Aorta (tissue), 5 donors: ENCODE measurements around the gene UBA6. TPM values are rescaled to one million over a fixed set of nuclear protein-coding genes. Genes with fewer than 3 reads are reported as not detected.
"Not testable (repeated sequence)": the region's sequence is repeated elsewhere in the genome, so short reads cannot be mapped to it uniquely, and the experiment has no call there.

ENCODE experiments used
- ATAC-seq: fragments of 200-7000 bp; cut with Tn5 transposase; one replicate; pipeline ENCODE4 v1.9.1; 2022; ENCODE audit warnings: moderate library complexity; ENCODE audit not compliant: low FRiP score
- DNase-seq, 2 donors: peaks; one replicate each; pipeline ENCODE4 v3.0.0-alpha.2; 2020
- H3K27ac ChIP-seq, 2 donors: one replicate each; pipeline ENCODE4 v1.5.1; 2013; ENCODE audit warnings: low read length in 2 of 2, mild to moderate bottlenecking in 2 of 2, moderate library complexity in 2 of 2, control low read depth in 1 of 2, inconsistent platforms in 1 of 2, low read depth in 1 of 2
- H3K27me3 ChIP-seq, 2 donors: one replicate each; pipeline ENCODE4 v1.6.1; 2013; ENCODE audit warnings: control low read depth in 1 of 2, low read length in 1 of 2, mild to moderate bottlenecking in 1 of 2, moderate library complexity in 1 of 2; ENCODE audit not compliant: insufficient read depth in 2 of 2, control insufficient read depth in 1 of 2
- H3K36me3 ChIP-seq, 2 donors: one replicate each; pipeline ENCODE4 v1.6.1; 2013; ENCODE audit warnings: control low read depth in 1 of 2, low read length in 1 of 2, mild to moderate bottlenecking in 1 of 2; ENCODE audit not compliant: insufficient read depth in 2 of 2, control insufficient read depth in 1 of 2
- H3K4me1 ChIP-seq, 2 donors: one replicate each; pipeline ENCODE4 v1.6.1; 2013; ENCODE audit warnings: low read length in 2 of 2, control low read depth in 1 of 2, mild to moderate bottlenecking in 1 of 2, moderate library complexity in 1 of 2; ENCODE audit not compliant: insufficient read depth in 2 of 2, control insufficient read depth in 1 of 2
- H3K4me3 ChIP-seq, 2 donors: one replicate each; pipeline ENCODE4 v1.5.1; 2013; ENCODE audit warnings: low read length in 2 of 2, control low read depth in 1 of 2, mild to moderate bottlenecking in 1 of 2
- H3K9me3 ChIP-seq: one replicate; pipeline ENCODE4 v1.6.1; 2013; ENCODE audit warnings: mild to moderate bottlenecking, low read length; ENCODE audit not compliant: control insufficient read depth
- WGBS, 2 donors: extraction: QIAGEN DNeasy Blood & Tissue Kit; methylation state at CpG; one replicate each; pipeline ENCODE4 v1.1.7; 2013; 5-methylcytosine and 5-hydroxymethylcytosine counted together
- intact Hi-C, 2 donors: fragments of 100-400 bp; cut with DNase I; formaldehyde crosslinking; loops; one replicate each; pipeline versions ENCODE4 v1.14.2 to v1.15.0; 2022
- polyA plus RNA-seq, 2 donors: library from polyadenylated mRNA; stranded (reverse); fragments of 200-250 nt; gene quantifications; one replicate each; pipeline ENCODE4 v1.2.3, GENCODE V29; 2013
- total RNA-seq, 2 donors: library from RNA; stranded (reverse); fragmentation: NEBNext Ultra II Directional; extraction: Animal tissue kit (Norgen Biotek cat#: 25700); gene quantifications; one replicate each; pipeline ENCODE4 v1.2.1, GENCODE V29; 2021
- donor health status: healthy with polysubstance abuse.
- donor health status: Bipolar disorder and iron deficiency.
- donor health status: DM: no; HTN: no; CAD: no.
- donor health status: DM: no; HTN: no; CAD: no.
- donor health status: DM: yes; HTN: yes; CAD: no.

Gene UBA6
- total and polyA plus RNA-seq, 4 donors = 9.4 to 63.2 (median 27.3) TPM

GRCh38 chr4:67730511-67730910, 29.6 kb upstream of the UBA6 start:
- intact Hi-C loops, H3K9me3 ChIP-seq, ATAC-seq, DNase-seq, H3K4me1 ChIP-seq, H3K4me3 ChIP-seq, H3K36me3 ChIP-seq, H3K27ac ChIP-seq, H3K27me3 ChIP-seq: not testable (repeated sequence)
- 92 to 94% methylated on average over 3 of the region's 3 CpGs for WGBS, 2 donors

DNA sequence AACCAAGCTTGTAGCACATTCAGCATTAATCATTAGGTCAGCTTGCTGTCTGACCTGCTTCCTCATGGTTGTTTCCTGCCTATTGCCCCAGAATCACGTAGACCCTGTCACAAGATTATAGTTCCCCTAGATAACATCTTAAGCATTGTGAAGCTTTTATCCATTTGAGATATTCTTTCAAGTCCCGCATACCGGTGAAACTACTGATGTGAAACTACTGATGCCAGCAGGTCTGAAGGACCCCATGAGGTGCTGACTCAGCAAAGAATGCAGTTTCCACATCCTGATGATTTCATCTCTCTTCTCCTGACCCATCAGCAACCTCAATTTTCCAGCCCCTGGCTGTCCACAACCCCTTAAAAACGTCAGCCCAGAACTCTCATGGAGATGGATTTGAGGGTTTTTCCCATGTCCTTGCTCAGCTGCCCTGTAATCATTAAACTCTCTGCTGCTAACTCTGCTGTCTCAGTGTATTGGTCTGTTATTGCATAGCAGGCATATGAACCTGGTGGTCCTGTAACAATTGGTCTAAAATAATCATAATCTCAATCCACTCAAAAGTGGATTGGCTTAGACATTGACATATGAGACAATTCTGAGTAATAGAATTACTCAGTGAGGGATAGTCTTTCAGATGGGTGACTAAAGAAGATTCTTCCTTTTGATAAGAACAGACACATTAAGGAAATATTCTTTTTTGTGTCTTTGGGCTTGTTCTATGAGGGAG, 26.3 kb upstream of the UBA6 start:
- no peak for ATAC-seq
- 55 to 64% methylated on average over 4 of the region's 4 CpGs for WGBS, 2 donors
- no peak overlapping the region for H3K27ac ChIP-seq
- no peak overlapping the region for H3K4me3 ChIP-seq
- H3K9me3 ChIP-seq = peaks cover 4% of the 10 kb centered on the region
- H3K36me3 ChIP-seq = no peaks in the 10 kb centered on the region
- DNase-seq = no peak
- H3K4me1 ChIP-seq = no peaks in the 10 kb centered on the region
- intact Hi-C loops = no loop called here
- peaks cover 0 to 1% of the 10 kb centered on the region in 2 donors for H3K27me3 ChIP-seq

GRCh38 chr4:67725981-67726380, 25.0 kb upstream of the UBA6 start:
- Histone ChIP-seq H3K4me3 (no peak overlapping the region), H3K27ac (no peak overlapping the region), H3K27me3 (peaks cover 0 to 1% of the 10 kb centered on the region in 2 donors), H3K36me3 (peaks cover 0 to 1% of the 10 kb centered on the region in 2 donors), H3K4me1 (no peaks in the 10 kb centered on the region), H3K9me3 (peaks cover 4% of the 10 kb centered on the region)
- 87 to 93% methylated on average over 4 of the region's 4 CpGs for WGBS, 2 donors
- intact Hi-C loops = no loop called here
- no peak for DNase-seq
- no peak for ATAC-seq

GRCh38 chr4:67725132-67725531, 24.2 kb upstream of the UBA6 start:
- Histone ChIP-seq H3K9me3 (peaks cover 4% of the 10 kb centered on the region), H3K4me1 (no peaks in the 10 kb centered on the region), H3K27ac (no peak overlapping the region), H3K27me3 (peaks cover 0 to 1% of the 10 kb centered on the region in 2 donors), H3K4me3 (no peak overlapping the region), H3K36me3 (peaks cover 3% of the 10 kb centered on the region in 2 donors)
- DNase-seq = no peak
- no peak for ATAC-seq
- intact Hi-C loops = no loop called here
- 81 to 86% methylated on average over 1 of the region's 1 CpG for WGBS, 2 donors

- H3K4me3 ChIP-seq = no peak overlapping the region
- DNase-seq = no peak
- H3K27ac ChIP-seq = no peak overlapping the region
- WGBS, 2 donors = 80 to 86% methylated on average over 10 of the region's 10 CpGs
- no peak for ATAC-seq
- peaks cover 3% of the 10 kb centered on the region in 2 donors for H3K36me3 ChIP-seq
- H3K9me3 ChIP-seq = peaks cover 4% of the 10 kb centered on the region
- H3K4me1 ChIP-seq = no peaks in the 10 kb centered on the region
- H3K27me3 ChIP-seq = peaks cover 0 to 1% of the 10 kb centered on the region in 2 donors
- intact Hi-C loops = no loop called here
Observed at GRCh38 chr4:67723949-67724348, 23.0 kb upstream of the UBA6 start.

DNA sequence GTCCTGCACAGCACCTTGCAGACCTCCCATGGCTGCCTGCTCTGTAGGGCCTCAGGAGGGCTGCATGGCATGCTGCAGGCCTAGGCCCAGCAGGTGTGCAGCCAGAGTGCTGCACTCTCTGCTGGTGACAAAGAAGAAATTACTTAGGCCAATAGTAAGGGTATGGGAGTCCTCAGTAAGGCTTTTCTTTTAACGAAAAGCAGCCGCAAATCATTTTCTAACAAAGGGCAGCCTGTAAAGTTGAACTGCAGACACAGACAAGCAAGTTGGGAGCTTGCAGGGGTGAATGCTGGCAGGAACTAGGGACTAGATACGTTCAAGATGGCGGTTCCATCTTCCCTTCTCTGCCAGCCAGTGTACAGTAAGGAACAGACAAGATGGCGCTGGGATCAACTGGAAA, 22.4 kb upstream of the UBA6 start:
- Histone ChIP-seq H3K27me3 (peaks cover 0 to 1% of the 10 kb centered on the region in 2 donors), H3K4me3 (no peak overlapping the region), H3K36me3 (peaks cover 3% of the 10 kb centered on the region in 2 donors), H3K4me1 (no peaks in the 10 kb centered on the region), H3K27ac (no peak overlapping the region), H3K9me3 (peaks cover 4% of the 10 kb centered on the region)
- DNase-seq (no peak), ATAC-seq (no peak)
- 94 to 96% methylated on average over 5 of the region's 5 CpGs for WGBS, 2 donors
- intact Hi-C loops = no loop called here

DNA sequence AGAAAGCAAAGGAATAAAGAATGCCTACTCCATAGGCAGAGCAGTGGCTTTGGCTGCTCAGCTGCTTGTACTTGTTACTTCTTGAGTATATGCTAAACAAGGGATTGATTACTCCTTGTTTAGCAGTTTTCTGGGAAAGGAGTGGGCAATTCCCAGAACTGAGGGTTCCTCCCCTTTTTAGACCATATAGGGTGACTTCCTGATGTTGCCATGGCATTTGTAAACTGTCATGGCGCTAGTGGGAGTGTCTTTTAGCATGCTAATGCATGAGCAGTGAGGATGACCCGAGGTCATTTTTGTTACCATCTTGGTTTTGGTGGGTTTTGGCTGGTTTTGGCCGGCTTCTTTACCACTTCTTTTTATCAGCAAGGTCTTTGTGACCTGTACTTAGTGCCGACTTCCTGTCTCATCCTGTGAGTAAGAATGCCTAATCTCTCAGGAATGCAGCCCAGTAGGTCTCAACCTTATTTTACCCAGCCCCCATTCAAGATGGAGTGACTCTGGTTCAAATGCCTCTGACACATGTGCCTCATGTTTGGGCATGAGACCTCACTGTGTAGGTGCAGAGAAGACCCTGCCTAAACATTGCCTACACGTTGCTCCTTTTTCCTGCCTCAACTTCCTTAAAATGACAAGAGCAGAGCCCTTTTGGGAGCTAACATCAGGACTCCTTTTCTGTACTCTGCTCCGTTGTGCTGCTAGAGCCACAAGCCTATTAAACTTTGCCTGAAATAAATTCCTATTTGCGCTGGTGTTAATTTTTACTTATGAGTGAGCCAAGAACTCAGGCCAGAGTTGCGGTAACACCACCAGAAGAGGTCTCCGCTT, 21.0 kb upstream of the UBA6 start:
- no peak for DNase-seq
- no peaks in the 10 kb centered on the region for H3K27me3 ChIP-seq
- no peak overlapping the region for H3K27ac ChIP-seq
- peaks cover 3% of the 10 kb centered on the region in 2 donors for H3K36me3 ChIP-seq
- WGBS, 2 donors = 90 to 93% methylated on average over 9 of the region's 9 CpGs
- no peaks in the 10 kb centered on the region for H3K4me1 ChIP-seq
- H3K4me3 ChIP-seq = no peak overlapping the region
- peaks cover 1% of the 10 kb centered on the region for H3K9me3 ChIP-seq
- no peak for ATAC-seq
- intact Hi-C loops = no loop called here

DNA sequence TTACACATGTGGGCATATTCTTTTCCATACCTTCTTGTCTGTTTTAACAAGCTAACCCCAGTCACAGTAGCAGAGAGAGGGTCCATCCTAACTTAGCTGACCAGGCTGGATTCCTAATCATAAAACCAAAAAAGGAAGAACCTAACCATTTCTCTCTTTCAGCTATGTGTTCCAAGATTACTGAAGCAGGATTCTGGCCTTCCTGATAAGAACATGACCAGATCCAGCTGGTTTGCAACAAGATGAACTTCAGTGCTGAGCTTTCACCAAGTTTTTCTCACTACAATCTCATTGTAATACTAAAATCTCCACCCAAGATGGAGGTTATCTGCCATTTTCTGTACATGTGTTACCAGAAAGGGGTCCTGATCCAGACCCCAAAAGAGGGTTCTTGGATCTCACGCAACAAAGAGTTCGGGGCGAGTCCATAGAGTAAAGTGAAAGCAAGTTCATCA, 20.4 kb upstream of the UBA6 start:
- no peaks in the 10 kb centered on the region for H3K27me3 ChIP-seq
- no peak overlapping the region for H3K4me3 ChIP-seq
- no peaks in the 10 kb centered on the region for H3K4me1 ChIP-seq
- no peak for ATAC-seq
- peaks cover 3% of the 10 kb centered on the region in 2 donors for H3K36me3 ChIP-seq
- H3K27ac ChIP-seq = no peak overlapping the region
- intact Hi-C loops = no loop called here
- DNase-seq = no peak
- peaks cover 1% of the 10 kb centered on the region for H3K9me3 ChIP-seq
- WGBS, 2 donors = 96 to 100% methylated on average over 3 of the region's 3 CpGs
